ENCODE results near the gene FRAS1.

DNA sequence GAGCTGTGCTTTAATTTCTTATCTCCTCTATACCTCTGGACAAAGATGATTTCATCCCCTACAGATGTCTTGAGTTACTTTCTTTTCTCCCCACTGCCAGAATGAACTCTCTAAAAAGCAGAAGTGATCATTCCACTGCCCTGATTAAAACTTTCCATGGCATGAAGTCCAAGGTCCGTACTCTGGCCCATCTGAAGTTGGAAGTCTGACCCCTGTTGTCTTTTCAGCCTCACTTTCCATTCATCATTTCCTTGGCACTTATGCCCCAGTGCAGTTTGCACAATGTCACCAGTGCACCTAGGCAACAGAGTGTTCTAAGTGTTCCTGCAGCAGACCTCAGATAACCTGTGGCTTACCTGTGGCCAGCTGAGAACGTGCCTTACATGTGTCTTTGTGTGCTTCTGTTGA, 242.4 kb downstream of the FRAS1 start:
- TF ChIP-seq, protein P1, sequence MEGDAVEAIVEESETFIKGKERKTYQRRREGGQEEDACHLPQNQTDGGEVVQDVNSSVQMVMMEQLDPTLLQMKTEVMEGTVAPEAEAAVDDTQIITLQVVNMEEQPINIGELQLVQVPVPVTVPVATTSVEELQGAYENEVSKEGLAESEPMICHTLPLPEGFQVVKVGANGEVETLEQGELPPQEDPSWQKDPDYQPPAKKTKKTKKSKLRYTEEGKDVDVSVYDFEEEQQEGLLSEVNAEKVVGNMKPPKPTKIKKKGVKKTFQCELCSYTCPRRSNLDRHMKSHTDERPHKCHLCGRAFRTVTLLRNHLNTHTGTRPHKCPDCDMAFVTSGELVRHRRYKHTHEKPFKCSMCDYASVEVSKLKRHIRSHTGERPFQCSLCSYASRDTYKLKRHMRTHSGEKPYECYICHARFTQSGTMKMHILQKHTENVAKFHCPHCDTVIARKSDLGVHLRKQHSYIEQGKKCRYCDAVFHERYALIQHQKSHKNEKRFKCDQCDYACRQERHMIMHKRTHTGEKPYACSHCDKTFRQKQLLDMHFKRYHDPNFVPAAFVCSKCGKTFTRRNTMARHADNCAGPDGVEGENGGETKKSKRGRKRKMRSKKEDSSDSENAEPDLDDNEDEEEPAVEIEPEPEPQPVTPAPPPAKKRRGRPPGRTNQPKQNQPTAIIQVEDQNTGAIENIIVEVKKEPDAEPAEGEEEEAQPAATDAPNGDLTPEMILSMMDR (IDR thresholded peaks at IDR 0.05; ENCODE audit: insufficient read depth, low read depth, low read length) = no peak
- TF ChIP-seq EZH2 (IDR thresholded peaks at IDR 0.05; ENCODE audit: insufficient read depth, low read length) = no peak
